Measurements from ENCODE around the gene DIAPH2.

- TF ChIP-seq MTA1 (CRISPR knock-in tag; IDR thresholded peaks at IDR 0.05; ENCODE audit: borderline replicate concordance), result no peak
- no peak for TF ChIP-seq CEBPB (IDR thresholded peaks at IDR 0.05; ENCODE audit: borderline replicate concordance, low read depth, low read length)
- no peak for TF ChIP-seq FOXO4 (CRISPR knock-in tag; conservative IDR thresholded peaks at IDR 0.05)
- no peak for TF ChIP-seq SMAD1 (CRISPR knock-in tag; IDR thresholded peaks at IDR 0.05; ENCODE audit: borderline replicate concordance, low read depth)
- no peak for TF ChIP-seq ZNF136 (CRISPR knock-in tag; IDR thresholded peaks at IDR 0.05; ENCODE audit: low read depth)
- TF ChIP-seq EZH2 (conservative IDR thresholded peaks at IDR 0.05; ENCODE audit: low read depth, low read length), result no peak
- TF ChIP-seq IRF2 (CRISPR knock-in tag; IDR thresholded peaks at IDR 0.05), result no peak
- no peak for TF ChIP-seq CTCF (CRISPR knock-in tag; IDR thresholded peaks at IDR 0.05)
- no peak for TF ChIP-seq RAD21 (CRISPR knock-in tag; IDR thresholded peaks at IDR 0.05)
- TF ChIP-seq POLR2A (IDR thresholded peaks at IDR 0.05; ENCODE audit: insufficient read depth in 1 of 2, low read depth in 2 of 2, low read length in 2 of 2), result no peak
Measured at GRCh38 chrX:96764864-96765263, 80.2 kb downstream of the DIAPH2 start.

Data from HepG2 (cell line).